GM06990 (cell line): Measurements from ENCODE around the gene LONP2.

Experiments used
- DNase-seq: peaks from one replicate; pipeline ENCODE4 v3.0.0-alpha.2; 2011; ENCODE audit not compliant: insufficient read length; ENCODE audit errors: extremely low read depth
- H3K27me3 ChIP-seq: replicated peaks from 2 replicates; pipeline ENCODE4 v1.6.0; 2011; ENCODE audit warnings: low read length; ENCODE audit not compliant: control insufficient read depth, insufficient read depth
- H3K36me3 ChIP-seq: 2 replicates; pipeline ENCODE4 v1.5.1; 2011; ENCODE audit warnings: low read length; ENCODE audit not compliant: control insufficient read depth, insufficient read depth
- H3K4me3 ChIP-seq: replicated peaks from 2 replicates; pipeline ENCODE4 v1.5.1; 2011; ENCODE audit warnings: low read depth, mild to moderate bottlenecking, control low read depth, low read length
- CTCF ChIP-seq: IDR thresholded peaks from 2 replicates; pipeline ENCODE4 v1.5.1; 2011; ENCODE audit warnings: low read length, control low read depth, mild to moderate bottlenecking, inconsistent platforms; ENCODE audit not compliant: insufficient read depth, poor library complexity, severe bottlenecking

The LONP2 gene

GRCh38 chr16:48272837-48273421, 28.8 kb downstream of the LONP2 start:
- no peak overlapping the region for H3K4me3 ChIP-seq
- TF ChIP-seq CTCF: no peak
- peaks cover 2% of the 10 kb centered on the region for H3K36me3 ChIP-seq
- no peak for DNase-seq
- no peaks in the 10 kb centered on the region for H3K27me3 ChIP-seq

- no peak for DNase-seq
Observed at GRCh38 chr16:48274476-48274875, 30.4 kb downstream of the LONP2 start.

GRCh38 chr16:48276102-48276501, 32.0 kb downstream of the LONP2 start:
- DNase-seq: no peak
- no peaks in the 10 kb centered on the region for H3K27me3 ChIP-seq
- peaks cover 3% of the 10 kb centered on the region; the same call in 1 of the 2 replicates for H3K36me3 ChIP-seq
- no peak overlapping the region for H3K4me3 ChIP-seq
- TF ChIP-seq CTCF: no peak

More at GRCh38 chr16:48274476-48274875, 30.4 kb downstream of the LONP2 start:
- H3K4me3 ChIP-seq: no peak overlapping the region
- peaks cover 4% of the 10 kb centered on the region for H3K36me3 ChIP-seq
- no peak for TF ChIP-seq CTCF
- no peaks in the 10 kb centered on the region for H3K27me3 ChIP-seq

GRCh38 chr16:48277158-48277557, 33.1 kb downstream of the LONP2 start:
- Histone ChIP-seq H3K27me3 (no peaks in the 10 kb centered on the region), H3K36me3 (peaks cover 3% of the 10 kb centered on the region; the same call in 1 of the 2 replicates)
- TF ChIP-seq CTCF: no peak

GRCh38 chr16:48279199-48279598, 35.1 kb downstream of the LONP2 start:
- DNase-seq: no peak
- no peak for TF ChIP-seq CTCF
- H3K4me3 ChIP-seq: no peak overlapping the region
- H3K36me3 ChIP-seq: peaks cover 3% of the 10 kb centered on the region; the same call in 1 of the 2 replicates
- no peaks in the 10 kb centered on the region for H3K27me3 ChIP-seq

More at GRCh38 chr16:48277158-48277557, 33.1 kb downstream of the LONP2 start:
- DNase-seq: no peak
- no peak overlapping the region for H3K4me3 ChIP-seq

- no peak for TF ChIP-seq CTCF
- H3K4me3 ChIP-seq: no peak overlapping the region
- DNase-seq: no peak
- H3K27me3 ChIP-seq: no peaks in the 10 kb centered on the region
- H3K36me3 ChIP-seq: peaks cover 3% of the 10 kb centered on the region; the same call in 1 of the 2 replicates
Observed at GRCh38 chr16:48280546-48280945, 36.4 kb downstream of the LONP2 start.
